H1 (cell line): ENCODE results near the gene EBPL.

ENCODE experiments used
- CHD2 ChIP-seq: IDR thresholded peaks from 2 replicates; pipeline ENCODE4 v1.6.1; 2012; ENCODE audit warnings: low read length, improper control_type of control experiment
- EZH2 ChIP-seq: fragments of 200-600 bp; sonication (generic); IDR thresholded peaks from 2 replicates; pipeline ENCODE4 v1.7.1; 2012; ENCODE audit warnings: low read depth, mild to moderate bottlenecking, moderate library complexity, low read length, inconsistent platforms; ENCODE audit not compliant: severe bottlenecking
- GABPA ChIP-seq: IDR thresholded peaks from 2 replicates; pipeline ENCODE4 v1.6.1; 2011; ENCODE audit warnings: mild to moderate bottlenecking, low read length, moderate library complexity, borderline replicate concordance; ENCODE audit not compliant: insufficient read depth
- KDM5A ChIP-seq: fragments of 200-600 bp; IDR thresholded peaks from 2 replicates; pipeline ENCODE4 v1.7.1; 2012; ENCODE audit warnings: mild to moderate bottlenecking, low read length, inconsistent platforms, mixed read lengths
- POLR2A ChIP-seq, 2 experiments: IDR thresholded peaks; 1 replicate in 1 of 2; 2 replicates in 1 of 2; pipeline ENCODE4 v1.6.1; 2011; ENCODE audit warnings: low read depth in 2 of 2, low read length in 2 of 2, mild to moderate bottlenecking in 2 of 2; ENCODE audit errors: control extremely low read depth in 1 of 2
- RBBP5 ChIP-seq: IDR thresholded peaks from 2 replicates; pipeline ENCODE4 v1.7.1; 2012; ENCODE audit warnings: low read depth, mild to moderate bottlenecking, inconsistent platforms, low read length, moderate library complexity, borderline replicate concordance

- no peak for TF ChIP-seq RBBP5
- TF ChIP-seq KDM5A = no peak
- TF ChIP-seq CHD2 = no peak
- TF ChIP-seq EZH2 = no peak
- TF ChIP-seq POLR2A (IDR thresholded peaks at IDR 0.05; ENCODE audit: control extremely low read depth in 1 of 2, low read depth in 2 of 2, low read length in 2 of 2) = no peak
- no peak for TF ChIP-seq GABPA
Measured at GRCh38 chr13:49632156-49632555, 59.1 kb downstream of the EBPL start.
